Smooth muscle cell (in vitro differentiated cells): ENCODE measurements around the gene TAF6L. TPM values are rescaled to one million over a fixed set of nuclear protein-coding genes. Genes with fewer than 3 reads are reported as not detected.

Experiments
- DNase-seq: peaks from one replicate; lab custom pipeline; 2025; ENCODE audit not compliant: unreplicated experiment; lab: John Stamatoyannopoulos, UW
- H2AFZ ChIP-seq: fragments of 200-600 bp; sonication (generic); 2 replicates; pipeline ENCODE4 v1.6.0; 2016; ENCODE audit warnings: antibody characterized with exemption, low read depth, mild to moderate bottlenecking
- H3F3A ChIP-seq: fragments of 200-600 bp; sonication (generic); 2 replicates; pipeline ENCODE4 v1.6.0; 2017; ENCODE audit warnings: antibody characterized with exemption, low read depth
- H3K27ac ChIP-seq: fragments of 200-600 bp; sonication (generic); 2 replicates; pipeline ENCODE4 v1.5.1; 2016; ENCODE audit warnings: low read depth, mild to moderate bottlenecking
- H3K27me3 ChIP-seq: fragments of 200-600 bp; sonication (generic); 2 replicates; pipeline ENCODE4 v1.6.1; 2016; ENCODE audit warnings: low read depth, mild to moderate bottlenecking
- H3K36me3 ChIP-seq: fragments of 200-600 bp; sonication (generic); 2 replicates; pipeline ENCODE4 v1.5.1; 2016; ENCODE audit warnings: low read depth
- H3K4me1 ChIP-seq: fragments of 200-600 bp; sonication (generic); 2 replicates; pipeline ENCODE4 v1.5.1; 2016; ENCODE audit warnings: low read depth
- H3K4me2 ChIP-seq: fragments of 200-600 bp; sonication (generic); 2 replicates; pipeline ENCODE4 v1.6.0; 2016; ENCODE audit warnings: mild to moderate bottlenecking
- H3K4me3 ChIP-seq: fragments of 200-600 bp; sonication (generic); 2 replicates; pipeline ENCODE4 v1.5.1; 2016; ENCODE audit warnings: mild to moderate bottlenecking
- H3K79me2 ChIP-seq: fragments of 200-600 bp; sonication (generic); 2 replicates; pipeline ENCODE4 v1.6.0; 2016; ENCODE audit warnings: low read depth, mild to moderate bottlenecking
- H3K9ac ChIP-seq: fragments of 200-600 bp; sonication (generic); 2 replicates; pipeline ENCODE4 v1.6.0; 2016; ENCODE audit warnings: low read depth
- H3K9me3 ChIP-seq: fragments of 200-600 bp; sonication (generic); replicated peaks from 2 replicates; pipeline ENCODE4 v1.5.1; 2016; ENCODE audit warnings: low read depth
- H4K20me1 ChIP-seq: fragments of 200-600 bp; sonication (generic); 2 replicates; pipeline ENCODE4 v1.6.0; 2016; ENCODE audit warnings: low read depth
- WGBS: methylation state at CpG from one replicate; pipeline ENCODE4 v1.1.7; 2016; ENCODE audit warnings: low lambda C conversion rate; 5-methylcytosine and 5-hydroxymethylcytosine counted together
- polyA plus RNA-seq: library from polyadenylated mRNA; unstranded; fragments of >200 nt; fragmentation: Nextera tagmentation; extraction: Ambion mirVana; gene quantifications from 2 replicates; pipeline ENCODE4 v1.2.1, GENCODE V29; 2016
- total RNA-seq: library from RNA; depleted of rRNA; stranded (reverse); fragments of >200 nt; gene quantifications from 2 replicates; pipeline ENCODE4 v1.2.3, GENCODE V29; 2014
- TF ChIP-seq, protein P1 (sequence below): fragments of 200-600 bp; sonication (generic); IDR thresholded peaks from 2 replicates; pipeline ENCODE4 v1.5.1; 2017; ENCODE audit warnings: borderline replicate concordance, mild to moderate bottlenecking, antibody characterized with exemption; ENCODE audit not compliant: insufficient read depth, poor library complexity, severe bottlenecking

TAF6L gene
- total and polyA plus RNA-seq, 2 experiments from 2014 or later, result 11.9 to 18.6 TPM

DNA sequence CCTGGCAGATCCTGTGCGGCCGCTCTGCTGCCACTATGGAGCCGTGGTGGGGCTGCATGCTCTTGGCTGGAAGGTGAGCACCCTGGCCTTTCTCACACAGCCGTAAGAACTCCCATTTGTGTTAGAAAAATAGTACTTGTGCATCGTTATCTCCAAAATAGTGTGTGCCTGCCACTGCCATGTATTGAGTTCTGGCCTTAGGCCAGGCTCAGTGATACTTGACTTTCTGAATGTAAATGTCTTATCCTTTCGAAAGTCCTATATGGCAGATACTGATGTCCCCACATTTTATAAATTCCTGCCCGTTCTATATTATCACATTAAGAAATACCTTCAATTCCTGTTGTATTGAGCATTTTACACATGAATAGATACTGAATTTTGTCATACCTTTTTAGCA, 11.6 kb downstream of the TAF6L start:
- 97% methylated on average over 7 of the region's 7 CpGs for WGBS
- H3K9ac ChIP-seq, result no peak overlapping the region
- TF ChIP-seq, protein P1, sequence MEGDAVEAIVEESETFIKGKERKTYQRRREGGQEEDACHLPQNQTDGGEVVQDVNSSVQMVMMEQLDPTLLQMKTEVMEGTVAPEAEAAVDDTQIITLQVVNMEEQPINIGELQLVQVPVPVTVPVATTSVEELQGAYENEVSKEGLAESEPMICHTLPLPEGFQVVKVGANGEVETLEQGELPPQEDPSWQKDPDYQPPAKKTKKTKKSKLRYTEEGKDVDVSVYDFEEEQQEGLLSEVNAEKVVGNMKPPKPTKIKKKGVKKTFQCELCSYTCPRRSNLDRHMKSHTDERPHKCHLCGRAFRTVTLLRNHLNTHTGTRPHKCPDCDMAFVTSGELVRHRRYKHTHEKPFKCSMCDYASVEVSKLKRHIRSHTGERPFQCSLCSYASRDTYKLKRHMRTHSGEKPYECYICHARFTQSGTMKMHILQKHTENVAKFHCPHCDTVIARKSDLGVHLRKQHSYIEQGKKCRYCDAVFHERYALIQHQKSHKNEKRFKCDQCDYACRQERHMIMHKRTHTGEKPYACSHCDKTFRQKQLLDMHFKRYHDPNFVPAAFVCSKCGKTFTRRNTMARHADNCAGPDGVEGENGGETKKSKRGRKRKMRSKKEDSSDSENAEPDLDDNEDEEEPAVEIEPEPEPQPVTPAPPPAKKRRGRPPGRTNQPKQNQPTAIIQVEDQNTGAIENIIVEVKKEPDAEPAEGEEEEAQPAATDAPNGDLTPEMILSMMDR, result no peak

DNA sequence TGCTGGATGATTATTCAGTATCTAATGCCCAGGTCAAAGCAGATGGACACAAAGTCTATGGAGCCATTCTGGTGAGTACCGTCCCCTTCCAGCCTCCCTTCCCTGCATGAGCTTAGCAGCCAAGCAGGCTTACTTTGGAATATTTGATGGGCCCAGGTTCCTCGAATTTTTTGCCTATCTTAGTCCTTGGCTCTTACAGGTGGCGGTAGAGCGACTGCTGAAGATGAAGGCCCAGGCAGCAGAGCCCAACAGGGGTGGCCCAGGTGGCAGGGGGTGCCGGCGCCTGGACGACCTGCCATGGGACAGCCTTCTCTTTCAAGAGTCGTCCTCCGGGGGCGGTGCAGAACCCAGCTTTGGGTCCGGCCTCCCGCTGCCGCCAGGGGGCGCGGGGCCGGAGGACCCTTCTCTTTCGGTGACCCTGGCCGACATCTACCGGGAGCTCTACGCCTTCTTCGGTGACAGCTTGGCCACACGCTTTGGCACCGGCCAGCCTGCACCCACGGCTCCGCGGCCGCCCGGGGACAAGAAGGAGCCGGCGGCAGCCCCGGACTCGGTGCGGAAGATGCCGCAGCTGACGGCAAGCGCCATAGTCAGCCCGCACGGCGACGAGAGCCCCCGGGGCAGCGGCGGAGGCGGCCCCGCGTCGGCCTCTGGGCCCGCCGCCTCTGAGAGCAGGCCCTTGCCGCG, 15.3 kb downstream of the TAF6L start:
- TF ChIP-seq, protein P1, result peak; percentile 93
- Histone ChIP-seq H2AFZ (peak overlapping the region; percentile 67), H3K4me2 (peak overlapping the region; percentile 95), H3K36me3 (no peaks in the 10 kb centered on the region), H3K79me2 (peaks cover 36% of the 10 kb centered on the region), H3K27me3 (no peaks in the 10 kb centered on the region), H3K9me3 (no peaks in the 10 kb centered on the region), H3K4me1 (peaks cover 7% of the 10 kb centered on the region), H3K9ac (peak overlapping the region; percentile 81), H3K27ac (peak overlapping the region; percentile 87), H3K4me3 (peak overlapping the region; percentile 86), H3F3A (peaks cover 17% of the 10 kb centered on the region), H4K20me1 (peaks cover 5% of the 10 kb centered on the region)
- 2% methylated on average over 46 of the region's 51 CpGs for WGBS
- DNase-seq, result peak; percentile 61

More for the DNA sequence above, 11.6 kb downstream of the TAF6L start:
- Histone ChIP-seq H3K9me3 (no peaks in the 10 kb centered on the region), H3K27me3 (no peaks in the 10 kb centered on the region), H3K4me2 (no peak overlapping the region), H2AFZ (no peak overlapping the region), H3K4me3 (no peak overlapping the region), H3K36me3 (no peaks in the 10 kb centered on the region), H3K79me2 (no peaks in the 10 kb centered on the region), H3K4me1 (no peaks in the 10 kb centered on the region), H4K20me1 (no peaks in the 10 kb centered on the region), H3K27ac (no peak overlapping the region), H3F3A (peaks cover 4% of the 10 kb centered on the region)
- no peak for DNase-seq

DNA sequence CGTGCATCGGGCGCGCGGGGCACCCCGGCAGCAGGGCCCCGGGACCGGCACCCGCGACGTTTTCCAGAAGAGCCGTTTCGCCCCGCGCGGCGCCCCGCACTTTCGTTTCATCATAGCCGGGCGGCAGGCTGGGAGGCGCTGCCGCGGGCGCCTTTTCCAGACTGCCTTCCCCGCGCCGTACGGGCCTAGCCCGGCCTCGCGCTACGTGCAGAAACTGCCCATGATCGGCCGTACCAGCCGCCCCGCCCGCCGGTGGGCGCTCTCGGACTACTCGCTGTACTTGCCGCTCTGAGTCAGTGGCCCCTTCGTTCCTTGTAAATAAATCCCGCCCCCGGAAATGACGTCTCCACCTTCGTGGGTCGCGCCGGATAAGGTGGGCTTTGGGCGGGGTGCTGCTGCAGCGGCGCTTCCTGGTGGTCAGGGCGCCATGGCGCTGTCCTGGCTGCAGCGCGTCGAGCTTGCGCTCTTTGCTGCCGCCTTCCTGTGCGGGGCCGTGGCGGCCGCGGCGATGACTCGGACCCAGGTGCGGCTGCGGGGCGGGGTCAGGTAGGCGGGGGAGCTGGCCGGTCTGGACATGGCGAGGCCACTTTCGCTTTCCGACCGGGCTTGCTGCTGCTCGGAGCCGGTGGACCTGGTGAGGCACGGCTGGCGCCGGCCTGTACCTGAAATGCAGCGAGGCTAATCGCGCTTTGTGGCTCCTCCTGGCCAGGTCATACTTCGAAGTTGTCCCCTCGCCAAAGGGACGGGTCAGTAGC, 16.0 kb downstream of the TAF6L start, which contains the start of gene TMEM179B:
TSS of gene TMEM179B (plus strand) at position 398 of the 755 bp plus-strand sequence. CDS start at position 428, 30 bp downstream.
- H3K79me2 ChIP-seq, result peaks cover 39% of the 10 kb centered on the region
- peak within 1 kb of the TSS; percentile 67 for H2AFZ ChIP-seq
- peak within 1 kb of the TSS; percentile 87 for H3K27ac ChIP-seq
- peaks cover 22% of the 10 kb centered on the region for H3F3A ChIP-seq
- no peaks in the 10 kb centered on the region for H3K9me3 ChIP-seq
- H3K9ac ChIP-seq, result peak within 1 kb of the TSS; percentile 81
- H3K27me3 ChIP-seq, result no peaks in the 10 kb centered on the region
- no peaks in the 10 kb centered on the region for H3K36me3 ChIP-seq
- peaks cover 9% of the 10 kb centered on the region for H3K4me1 ChIP-seq
- peak; percentile 80 for DNase-seq
- H3K4me2 ChIP-seq, result peak within 1 kb of the TSS; percentile 95
- H3K4me3 ChIP-seq, result peak within 1 kb of the TSS; percentile 86
- WGBS, result under 1% methylated on average over 76 of the region's 88 CpGs
- TF ChIP-seq, protein P1, result peak; percentile 57
- H4K20me1 ChIP-seq, result peaks cover 5% of the 10 kb centered on the region
